Measurements from ENCODE around the gene RRM2.

The RRM2 gene

GRCh38 chr2:10171006-10171800 lies 48.7 kb downstream of the RRM2 start:
- DNase-seq (ENCODE audit: low read depth in 1 of 2, low spot score in 1 of 2): no peak

GRCh38 chr2:10172033-10172871 lies 49.7 kb downstream of the RRM2 start:
- DNase-seq (ENCODE audit: low read depth in 1 of 2, low spot score in 1 of 2): no peak

GRCh38 chr2:10173258-10174005 lies 50.9 kb downstream of the RRM2 start:
- no peak for DNase-seq (ENCODE audit: low read depth in 1 of 2, low spot score in 1 of 2)

GRCh38 chr2:10174173-10174572 lies 51.6 kb downstream of the RRM2 start:
- no peak for DNase-seq (ENCODE audit: low read depth in 1 of 2, low spot score in 1 of 2)

GRCh38 chr2:10175441-10175840 lies 52.9 kb downstream of the RRM2 start:
- no peak for DNase-seq (ENCODE audit: low read depth in 1 of 2, low spot score in 1 of 2)

- no peak for DNase-seq (ENCODE audit: low read depth in 1 of 2, low spot score in 1 of 2)
These were observed 56.2 kb downstream of the RRM2 start for GRCh38 chr2:10178751-10179150.

GRCh38 chr2:10179422-10179821 lies 56.9 kb downstream of the RRM2 start:
- DNase-seq (ENCODE audit: low read depth in 1 of 2, low spot score in 1 of 2): no peak

- no peak for DNase-seq (ENCODE audit: low read depth in 1 of 2, low spot score in 1 of 2)
These were observed 57.7 kb downstream of the RRM2 start for GRCh38 chr2:10180229-10180628.

All from activated CD4-positive, alpha-beta T cell treated with anti-CD3 and anti-CD28 coated beads, Interleukin-2, amount 50 U/mL, for 24 hours (primary cell).